AG04450 (cell line): ENCODE data around the gene HPS1. TPM values are rescaled to one million over a fixed set of nuclear protein-coding genes. Genes with fewer than 3 reads are reported as not detected.

ENCODE experiments used
- CTCF ChIA-PET: fragments of 300-600, 350-600 bp; formaldehyde crosslinking; extraction: SDS; loops from one replicate; lab custom pipeline; 2022; ENCODE audit warnings: antibody characterized with exemption, inconsistent platforms; lab: Charles Lee
- POLR2A ChIA-PET: fragments of 350-600 bp; formaldehyde crosslinking; extraction: SDS; loops from one replicate; lab custom pipeline; 2021; ENCODE audit warnings: antibody characterized with exemption, inconsistent platforms; lab: Yijun Ruan, JAX
- DNase-seq: peaks from one replicate; pipeline ENCODE4 v3.0.0-alpha.2; 2011; ENCODE audit warnings: low read depth, low spot score
- H3K27ac ChIP-seq: one replicate; pipeline ENCODE4 v1.5.1; 2012; ENCODE audit warnings: low read depth, low read length, control low read depth
- H3K27me3 ChIP-seq: one replicate; pipeline ENCODE4 v1.6.0; 2012; ENCODE audit warnings: low read length; ENCODE audit not compliant: control insufficient read depth, insufficient read depth
- H3K4me3 ChIP-seq: 2 replicates; pipeline ENCODE4 v1.5.1; 2011; ENCODE audit warnings: mild to moderate bottlenecking, low read depth, low read length, control low read depth
- H3K9me3 ChIP-seq: 2 replicates; pipeline ENCODE4 v1.5.1; 2012; ENCODE audit warnings: low read length; ENCODE audit not compliant: control insufficient read depth, insufficient read depth
- polyA plus RNA-seq: library from polyadenylated mRNA; depleted of rRNA; stranded (reverse); fragments of >200 nt; gene quantifications from 2 replicates; pipeline ENCODE4 v1.2.3, GENCODE V29; 2011
- TF ChIP-seq, protein P1 (sequence below): IDR thresholded peaks from 2 replicates; pipeline ENCODE4 v1.5.1; 2011; ENCODE audit warnings: low read depth, low read length, control low read depth, inconsistent platforms

The HPS1 gene
- polyA plus RNA-seq, 1 experiment = 56.7 TPM

DNA sequence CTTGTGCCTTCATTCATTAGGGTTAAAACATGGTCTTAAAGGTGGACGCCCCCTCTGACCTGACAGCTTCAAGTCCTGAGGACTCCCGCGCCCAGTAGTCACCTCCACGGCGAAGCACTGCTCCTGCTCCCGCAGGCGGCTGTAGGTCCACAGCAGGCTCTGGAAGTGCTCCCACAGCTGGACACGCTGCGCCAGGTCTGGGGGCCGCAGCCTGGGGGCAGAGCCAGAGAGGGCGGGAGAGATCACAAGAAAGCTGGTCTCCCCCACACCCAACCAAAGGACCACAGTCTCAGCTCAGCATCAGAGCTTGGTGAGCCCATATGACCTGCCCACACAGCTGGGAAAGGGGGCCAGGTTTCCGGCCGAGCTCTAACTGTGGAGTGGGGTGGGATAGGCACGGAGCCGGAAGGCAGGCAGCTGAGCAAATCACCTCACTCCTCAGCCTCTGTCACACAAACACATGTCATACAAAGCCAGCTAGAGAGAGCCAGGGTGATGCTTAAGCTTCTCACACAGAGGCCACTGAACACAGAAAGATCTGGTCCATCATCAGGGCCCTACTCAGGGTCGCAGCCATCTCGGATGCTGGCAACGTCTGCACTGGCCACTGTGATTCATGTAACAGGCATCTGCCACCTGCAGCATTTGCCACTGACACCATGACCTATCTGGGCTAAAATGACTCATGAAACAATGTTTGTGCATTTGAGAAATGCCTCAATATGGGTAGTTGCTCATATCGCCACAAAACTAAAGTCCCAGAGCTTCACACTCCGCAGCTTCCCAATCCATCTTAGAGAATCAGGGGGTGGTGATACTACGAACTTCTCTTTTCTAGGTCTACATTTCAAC is 12.6 kb downstream of the HPS1 start:
- peaks cover 9% of the 10 kb centered on the region for H3K9me3 ChIP-seq
- no peak overlapping the region for H3K4me3 ChIP-seq
- POLR2A ChIA-PET = interaction anchor here (1.8 kb wide), 1 partner anchor 19 kb away, joined by 6 read pairs; the partner anchor contains the start of gene PYROXD2
- peak; percentile 37 for DNase-seq
- TF ChIP-seq, protein P1, sequence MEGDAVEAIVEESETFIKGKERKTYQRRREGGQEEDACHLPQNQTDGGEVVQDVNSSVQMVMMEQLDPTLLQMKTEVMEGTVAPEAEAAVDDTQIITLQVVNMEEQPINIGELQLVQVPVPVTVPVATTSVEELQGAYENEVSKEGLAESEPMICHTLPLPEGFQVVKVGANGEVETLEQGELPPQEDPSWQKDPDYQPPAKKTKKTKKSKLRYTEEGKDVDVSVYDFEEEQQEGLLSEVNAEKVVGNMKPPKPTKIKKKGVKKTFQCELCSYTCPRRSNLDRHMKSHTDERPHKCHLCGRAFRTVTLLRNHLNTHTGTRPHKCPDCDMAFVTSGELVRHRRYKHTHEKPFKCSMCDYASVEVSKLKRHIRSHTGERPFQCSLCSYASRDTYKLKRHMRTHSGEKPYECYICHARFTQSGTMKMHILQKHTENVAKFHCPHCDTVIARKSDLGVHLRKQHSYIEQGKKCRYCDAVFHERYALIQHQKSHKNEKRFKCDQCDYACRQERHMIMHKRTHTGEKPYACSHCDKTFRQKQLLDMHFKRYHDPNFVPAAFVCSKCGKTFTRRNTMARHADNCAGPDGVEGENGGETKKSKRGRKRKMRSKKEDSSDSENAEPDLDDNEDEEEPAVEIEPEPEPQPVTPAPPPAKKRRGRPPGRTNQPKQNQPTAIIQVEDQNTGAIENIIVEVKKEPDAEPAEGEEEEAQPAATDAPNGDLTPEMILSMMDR = no peak
- H3K27me3 ChIP-seq = no peaks in the 10 kb centered on the region
- CTCF ChIA-PET = interaction anchor here (0.7 to 4.2 kb wide), 3 partner anchors 9 to 1791 kb away, joined by 3 to 29 read pairs (median 6); no protein-coding TSS in a partner anchor
- H3K27ac ChIP-seq = no peak overlapping the region

DNA sequence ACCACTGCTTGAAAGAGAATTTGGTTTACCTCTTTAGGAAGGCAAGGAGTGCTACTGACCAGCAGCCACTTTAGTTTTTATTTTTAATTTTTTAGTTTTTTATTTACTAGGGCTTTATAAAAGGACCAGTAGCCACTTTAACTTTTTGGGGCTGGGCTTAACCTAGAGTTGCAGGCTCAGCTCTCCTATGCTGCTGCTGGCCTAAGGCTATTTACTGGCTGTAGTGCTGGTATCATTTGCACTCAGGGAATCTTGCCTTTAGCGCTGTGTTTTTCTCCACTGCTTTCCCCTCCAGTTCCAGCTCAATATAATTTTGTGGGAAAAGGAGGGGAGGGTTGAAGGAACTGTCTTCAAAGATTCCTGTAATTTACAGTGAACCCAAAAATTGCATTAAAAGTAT is 13.4 kb downstream of the HPS1 start:
- CTCF ChIA-PET = interaction anchor here (4.2 kb wide), 1 partner anchor 8 kb away, joined by 29 read pairs; no protein-coding TSS in a partner anchor
- DNase-seq = no peak
- Histone ChIP-seq H3K27me3 (no peaks in the 10 kb centered on the region), H3K9me3 (peaks cover 9% of the 10 kb centered on the region), H3K4me3 (no peak overlapping the region), H3K27ac (no peak overlapping the region)
- TF ChIP-seq, protein P1 = no peak
- POLR2A ChIA-PET = interaction anchor here (1.8 kb wide), 1 partner anchor 18 kb away, joined by 6 read pairs; the partner anchor contains the start of gene PYROXD2

DNA sequence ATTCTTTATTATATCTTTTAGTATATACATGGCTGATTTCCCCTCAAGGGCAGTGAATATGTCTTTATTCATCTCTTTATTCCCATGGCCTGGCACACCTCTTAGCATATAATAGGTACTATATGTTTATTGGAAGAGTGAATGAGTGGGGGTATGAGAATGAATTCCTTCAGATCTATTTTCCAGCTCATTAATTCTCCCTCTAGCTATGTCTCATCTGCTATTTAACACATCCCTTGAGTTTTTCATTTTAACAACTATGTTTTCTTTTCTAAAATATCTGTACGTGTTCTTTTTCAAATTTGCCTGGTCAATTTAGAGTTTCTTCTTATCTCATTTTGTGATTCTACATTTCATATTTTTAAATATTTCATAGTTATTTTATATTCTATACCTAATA is 14.4 kb downstream of the HPS1 start:
- no peak overlapping the region for H3K4me3 ChIP-seq
- H3K27me3 ChIP-seq = no peaks in the 10 kb centered on the region
- H3K9me3 ChIP-seq = peaks cover 9% of the 10 kb centered on the region
- CTCF ChIA-PET = no interaction called here
- TF ChIP-seq, protein P1 = no peak
- DNase-seq = no peak
- no peak overlapping the region for H3K27ac ChIP-seq
- POLR2A ChIA-PET = no interaction called here

DNA sequence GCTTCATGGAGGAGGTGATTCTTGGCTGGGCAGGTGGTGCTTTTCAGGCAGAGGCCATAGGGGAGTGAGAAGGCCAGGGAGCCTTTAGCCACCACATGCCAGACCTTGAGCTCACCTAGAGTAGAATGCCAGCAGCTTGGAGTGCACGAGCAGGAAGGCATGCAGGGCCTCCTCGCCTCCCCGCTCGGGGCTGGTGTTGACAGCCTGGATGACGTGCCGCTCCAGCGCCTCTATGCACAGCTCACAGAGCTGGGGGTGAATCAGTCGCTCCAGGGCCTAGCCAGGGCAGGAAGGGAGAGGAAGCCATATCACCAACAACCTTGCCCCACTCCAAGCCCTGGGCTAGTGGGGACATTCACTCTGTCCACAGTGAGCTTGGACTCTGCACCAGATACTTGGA is 15.7 kb downstream of the HPS1 start:
- Histone ChIP-seq H3K9me3 (peaks cover 9% of the 10 kb centered on the region), H3K4me3 (no peak overlapping the region), H3K27me3 (no peaks in the 10 kb centered on the region), H3K27ac (no peak overlapping the region)
- no peak for DNase-seq
- POLR2A ChIA-PET = no interaction called here
- TF ChIP-seq, protein P1 = no peak
- CTCF ChIA-PET = no interaction called here

DNA sequence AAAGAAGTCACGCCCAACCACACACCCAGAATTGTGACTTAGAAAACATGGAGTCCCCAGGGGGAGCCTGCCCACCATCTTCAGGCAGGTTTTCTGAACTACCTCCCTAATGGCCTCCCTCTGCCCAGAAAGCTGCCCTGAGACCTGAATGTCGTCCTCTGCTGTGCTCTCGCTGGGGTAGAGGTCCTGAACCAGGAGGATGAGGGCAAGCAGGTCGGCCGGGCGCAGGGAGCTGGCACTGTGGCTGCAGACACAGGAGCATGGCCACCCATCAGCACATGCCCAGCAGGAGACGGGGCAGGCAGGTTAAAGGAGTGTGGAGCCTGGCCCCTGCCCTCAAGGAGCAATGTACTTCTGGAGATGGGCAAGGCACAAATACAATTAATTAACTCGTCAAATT is 16.3 kb downstream of the HPS1 start:
- DNase-seq = no peak
- TF ChIP-seq, protein P1 = no peak
- ChIA-PET POLR2A (no interaction called here), CTCF (no interaction called here)
- H3K27ac ChIP-seq = no peak overlapping the region
- peaks cover 9% of the 10 kb centered on the region for H3K9me3 ChIP-seq
- no peaks in the 10 kb centered on the region for H3K27me3 ChIP-seq
- no peak overlapping the region for H3K4me3 ChIP-seq
